ENCODE measurements around the gene TIAM1.

Gene TIAM1

DNA sequence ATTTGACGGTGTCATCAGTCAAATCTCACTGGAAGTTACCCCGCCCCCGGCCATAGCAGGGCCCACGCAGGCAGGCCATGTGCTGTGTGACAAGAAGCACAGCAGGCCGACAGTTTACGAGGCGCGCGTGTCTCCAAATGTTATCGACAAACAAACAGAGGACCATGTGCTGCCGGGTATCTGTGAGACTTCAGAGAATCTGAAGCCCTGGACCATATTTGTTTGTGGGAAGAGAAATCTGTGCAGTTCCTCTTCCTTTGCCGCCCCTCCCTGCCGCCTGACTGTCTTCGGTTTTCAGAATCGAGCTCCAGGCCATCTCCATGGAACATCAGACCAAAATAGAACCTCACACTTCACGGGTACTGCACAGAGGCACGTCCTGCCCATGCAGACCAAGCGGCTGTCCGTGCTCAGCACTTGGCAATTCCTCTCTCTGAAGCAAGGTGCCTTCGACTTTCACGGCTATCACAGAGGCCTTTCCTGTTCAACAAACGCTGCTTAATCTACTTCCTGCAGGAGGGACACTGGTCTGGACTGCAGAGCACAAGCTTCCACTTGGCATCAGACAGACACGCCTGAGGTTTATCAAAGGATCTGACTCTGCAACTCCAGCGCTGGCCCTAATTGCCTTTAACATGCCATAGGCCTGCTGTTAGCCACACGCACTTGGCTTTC, 170.0 kb downstream of the TIAM1 start:
- DNase-seq (ENCODE audit: low spot score): no peak

GRCh38 chr21:31172328-31172727, 171.7 kb downstream of the TIAM1 start:
- no peak for DNase-seq (ENCODE audit: low spot score)

GRCh38 chr21:31164713-31165694, 179.1 kb downstream of the TIAM1 start:
- no peak for DNase-seq (ENCODE audit: low spot score)

DNA sequence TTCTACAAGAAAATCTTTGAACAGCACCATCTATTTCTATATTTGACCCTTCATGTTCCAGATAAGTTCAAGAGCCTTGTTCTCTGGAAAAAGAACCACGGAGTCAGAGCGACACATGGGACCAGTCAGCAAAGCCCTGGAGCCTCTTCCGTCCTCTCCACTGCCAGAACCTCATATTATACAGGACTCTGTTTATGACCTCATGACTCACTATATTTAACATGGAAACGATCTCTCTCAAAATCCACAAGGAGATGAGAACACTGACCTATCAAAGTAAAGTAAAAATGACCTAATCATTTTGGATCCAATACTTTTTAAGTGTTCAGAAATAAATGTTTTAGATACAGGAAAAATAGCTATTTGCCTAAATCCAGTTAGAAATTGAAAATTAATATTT, 181.2 kb downstream of the TIAM1 start:
- DNase-seq (ENCODE audit: low spot score): no peak

DNA sequence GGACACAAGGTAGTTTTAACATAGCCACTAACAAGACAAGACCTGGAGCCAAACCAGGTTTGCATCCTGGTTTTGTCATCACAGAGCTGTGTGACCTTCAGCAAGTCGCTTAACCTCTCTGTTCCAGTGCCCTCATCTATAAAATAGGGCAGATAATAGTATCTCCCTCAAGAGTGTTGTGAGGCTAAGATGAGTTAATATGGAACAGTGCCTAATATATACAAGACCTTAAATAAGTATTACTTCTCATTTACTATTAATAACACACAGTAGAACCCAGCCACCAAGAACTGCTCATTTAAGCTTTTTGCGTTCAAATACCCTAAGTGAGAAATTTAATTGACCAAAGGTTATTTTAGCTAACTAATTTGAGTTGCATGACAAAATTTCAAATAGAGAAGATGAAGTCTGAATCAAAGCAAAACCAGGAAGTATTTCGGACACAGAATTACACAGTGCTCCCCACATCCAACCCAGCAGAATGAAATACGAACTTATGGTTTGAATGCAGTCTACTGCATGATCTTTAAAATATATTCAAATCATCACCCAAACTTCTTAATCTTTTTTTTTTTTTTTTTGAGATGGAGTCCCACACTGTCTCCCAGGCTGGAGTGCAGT, 181.9 kb downstream of the TIAM1 start:
- DNase-seq (ENCODE audit: low spot score): no peak

DNA sequence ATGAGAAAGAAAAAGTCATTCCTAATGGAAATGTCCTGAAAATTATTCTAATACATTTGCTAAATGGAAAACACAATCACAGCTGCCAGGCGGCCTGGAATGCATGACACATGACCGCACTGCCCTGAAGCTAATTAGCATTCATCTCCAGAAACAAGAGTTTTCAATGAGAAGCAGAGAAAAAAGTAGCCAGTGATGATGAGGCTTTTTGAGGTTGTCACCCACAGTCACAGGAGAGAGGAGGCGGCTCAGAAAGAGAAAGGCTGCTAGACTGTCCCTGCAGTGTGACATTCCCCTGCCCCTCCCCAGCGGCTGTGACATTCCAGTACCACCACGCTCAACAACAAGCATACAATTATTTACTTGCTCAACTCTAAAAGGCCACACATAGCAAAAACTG, 182.9 kb downstream of the TIAM1 start:
- DNase-seq (ENCODE audit: low spot score): no peak

- no peak for DNase-seq (ENCODE audit: low spot score)
Measured at GRCh38 chr21:31159808-31160207, 184.3 kb downstream of the TIAM1 start.

- no peak for DNase-seq (ENCODE audit: low spot score)
Measured at GRCh38 chr21:31158789-31159581, 185.1 kb downstream of the TIAM1 start.

DNA sequence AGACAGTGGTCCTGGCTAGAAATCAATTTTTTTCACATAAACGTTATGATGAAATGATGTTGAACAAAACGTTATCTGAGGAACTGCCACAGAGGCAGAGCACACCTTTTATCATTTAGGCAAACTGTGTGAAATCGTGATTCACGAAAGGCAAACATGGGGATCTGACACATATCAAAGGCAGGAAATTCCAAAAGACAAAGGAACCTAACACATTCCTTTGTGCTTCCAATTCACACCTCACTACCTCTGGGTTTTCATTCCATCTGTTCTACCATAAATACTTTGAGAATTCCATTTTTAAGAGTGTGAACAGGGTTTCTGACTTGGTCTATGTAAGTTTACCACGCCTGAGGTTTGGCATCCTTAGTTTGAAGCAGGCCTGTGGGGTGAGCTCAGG, 186.3 kb downstream of the TIAM1 start:
- DNase-seq (ENCODE audit: low spot score): no peak

- DNase-seq (ENCODE audit: low spot score): no peak
Measured at GRCh38 chr21:31156662-31157061, 187.4 kb downstream of the TIAM1 start.

DNA sequence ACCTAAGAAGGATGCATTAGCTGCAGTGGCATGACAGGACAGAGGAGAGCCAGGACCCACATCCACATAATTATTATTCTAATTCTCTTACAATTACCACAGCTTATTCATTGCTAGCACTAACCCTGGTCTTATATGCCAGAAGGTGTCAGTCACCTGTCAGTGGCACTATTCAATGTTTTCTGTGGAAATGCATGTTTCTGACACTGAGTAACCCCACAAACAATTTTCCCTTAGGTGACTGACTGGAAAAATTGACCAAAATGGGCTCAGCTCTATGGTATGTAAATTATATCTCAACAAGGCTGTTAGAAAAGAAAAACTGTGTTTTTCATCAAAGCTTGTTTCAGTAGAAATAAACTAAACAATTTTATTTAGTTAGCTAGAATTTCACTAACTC, 187.9 kb downstream of the TIAM1 start:
- no peak for DNase-seq (ENCODE audit: low spot score)

DNA sequence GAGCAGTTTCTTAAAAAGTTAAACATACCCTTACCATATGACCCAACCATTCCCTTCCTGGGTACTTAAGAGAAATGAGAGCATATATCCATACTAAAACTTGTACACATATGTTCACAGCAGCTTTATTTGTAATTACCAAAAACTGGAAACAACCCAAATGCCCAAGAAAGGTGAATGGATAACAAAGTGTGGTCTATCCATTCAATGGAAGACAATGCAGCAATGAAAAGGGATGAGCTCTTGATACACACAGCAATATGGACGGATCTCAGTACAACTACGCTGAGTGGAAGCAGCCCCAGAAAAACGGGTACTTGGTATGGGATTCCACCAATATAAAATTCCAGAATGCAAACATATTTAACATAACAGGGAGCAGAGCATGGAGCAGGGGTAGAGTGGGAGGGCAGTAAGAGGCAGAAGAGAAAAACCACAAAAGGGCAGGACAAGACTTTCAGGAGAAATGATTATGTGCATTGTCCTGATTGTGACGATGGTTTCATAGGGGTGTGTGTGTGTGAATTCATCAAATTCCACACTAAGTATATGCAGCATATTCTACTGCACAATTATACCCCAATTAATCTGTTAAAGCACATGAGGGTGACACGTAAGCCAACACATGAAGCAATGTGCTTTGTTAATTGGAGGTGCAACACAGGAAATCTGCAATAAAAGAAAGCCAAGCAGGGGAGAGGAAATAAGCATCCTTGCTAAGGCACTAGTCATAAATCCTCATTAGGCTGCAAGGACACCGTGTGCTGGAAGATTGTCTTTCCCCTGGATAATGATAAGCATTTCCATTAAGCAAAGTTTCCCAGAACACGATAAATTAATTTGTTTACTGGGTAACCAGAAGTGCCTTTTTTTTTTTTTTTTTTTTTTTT, 192.7 kb downstream of the TIAM1 start:
- no peak for DNase-seq (ENCODE audit: low spot score)

DNA sequence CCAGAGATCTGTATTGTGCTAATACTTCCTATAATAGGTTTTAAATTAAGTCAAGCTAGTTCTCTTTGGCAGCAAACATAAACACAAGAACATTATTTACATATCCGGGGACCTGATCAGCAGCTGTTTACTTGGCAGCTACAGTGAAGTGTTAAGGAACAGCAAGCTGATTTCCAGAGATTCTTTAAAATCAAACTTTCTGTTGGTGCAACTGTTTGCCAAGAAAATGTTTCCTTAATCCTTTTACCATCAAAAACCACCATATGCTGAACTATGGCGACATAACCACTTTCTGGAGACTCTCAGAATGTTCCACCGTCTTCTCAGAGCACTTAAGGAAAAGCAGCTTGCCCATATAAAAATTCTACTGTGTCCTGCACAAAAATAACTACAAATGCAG, 198.8 kb downstream of the TIAM1 start:
- DNase-seq (ENCODE audit: low spot score): no peak

- DNase-seq (ENCODE audit: low spot score): no peak
Measured at GRCh38 chr21:31143036-31143435, 201.0 kb downstream of the TIAM1 start.

DNA sequence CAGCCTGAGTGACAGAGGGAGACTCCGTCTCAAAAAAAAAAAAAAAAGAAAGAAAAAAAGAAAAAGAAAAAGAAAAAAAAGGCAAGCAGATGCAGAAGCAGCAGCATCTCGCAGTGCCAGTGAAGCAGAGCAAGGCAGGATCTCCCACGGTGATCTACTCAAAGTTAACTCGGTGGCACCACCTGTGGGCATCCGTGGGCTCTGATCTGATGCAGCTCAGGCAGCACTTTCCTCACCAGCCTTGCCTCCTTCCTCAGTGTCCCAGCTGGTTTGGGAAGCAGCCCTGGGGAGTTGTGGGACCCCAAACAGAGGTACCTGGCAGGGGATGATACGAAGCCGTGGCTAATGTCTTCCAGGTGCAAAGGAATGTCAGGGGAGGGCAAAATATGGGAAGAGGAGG, 201.5 kb downstream of the TIAM1 start:
- DNase-seq (ENCODE audit: low spot score): peak; percentile 27

DNA sequence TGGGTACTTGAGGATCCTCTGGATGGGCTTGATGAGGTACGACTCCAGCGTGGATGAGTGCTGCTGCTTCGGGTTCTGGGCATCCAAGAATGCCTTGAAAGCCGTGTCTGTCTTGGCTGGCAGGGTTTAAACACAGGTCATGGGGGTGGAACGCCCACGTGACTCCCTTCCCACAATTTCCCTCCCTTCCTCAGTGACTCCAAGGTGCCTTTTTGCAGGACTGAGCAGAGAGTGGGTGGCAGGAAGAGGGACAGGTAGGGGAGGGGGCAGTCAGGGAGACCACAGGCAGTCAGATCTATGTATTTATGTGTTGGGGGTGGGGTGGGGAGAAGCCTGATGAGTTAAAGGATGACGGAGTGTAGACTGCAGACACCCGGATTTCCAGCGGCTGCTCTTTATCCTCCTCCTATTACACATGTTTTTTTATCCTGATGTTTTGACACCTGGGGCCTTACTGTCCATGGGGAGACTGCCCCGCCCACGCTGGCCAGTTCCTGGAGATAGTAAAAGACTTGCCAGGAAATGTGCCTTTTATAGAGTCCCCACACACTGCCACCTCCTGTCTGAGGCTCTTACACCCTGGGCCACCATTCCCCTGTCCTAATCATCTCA, 202.6 kb downstream of the TIAM1 start:
- no peak for DNase-seq (ENCODE audit: low spot score)

DNA sequence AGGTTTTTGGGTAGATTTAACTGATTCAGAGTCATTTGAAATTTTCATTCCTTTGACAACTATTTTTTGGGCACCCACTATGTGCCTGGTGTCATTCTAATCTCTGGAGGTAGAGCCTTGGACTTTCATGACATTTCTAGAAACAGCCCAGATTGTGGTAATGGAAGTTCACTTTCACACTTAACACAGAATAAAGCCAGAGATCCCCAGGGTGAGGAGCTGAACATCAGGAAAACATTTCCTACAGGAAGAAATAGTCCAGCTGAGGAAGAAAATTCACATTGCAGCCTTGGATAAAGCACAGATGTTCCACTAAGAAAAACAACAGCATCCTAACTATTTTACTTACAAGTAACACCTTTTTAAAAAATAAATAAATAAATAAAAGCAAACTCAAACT, 203.4 kb downstream of the TIAM1 start:
- no peak for DNase-seq (ENCODE audit: low spot score)

DNA sequence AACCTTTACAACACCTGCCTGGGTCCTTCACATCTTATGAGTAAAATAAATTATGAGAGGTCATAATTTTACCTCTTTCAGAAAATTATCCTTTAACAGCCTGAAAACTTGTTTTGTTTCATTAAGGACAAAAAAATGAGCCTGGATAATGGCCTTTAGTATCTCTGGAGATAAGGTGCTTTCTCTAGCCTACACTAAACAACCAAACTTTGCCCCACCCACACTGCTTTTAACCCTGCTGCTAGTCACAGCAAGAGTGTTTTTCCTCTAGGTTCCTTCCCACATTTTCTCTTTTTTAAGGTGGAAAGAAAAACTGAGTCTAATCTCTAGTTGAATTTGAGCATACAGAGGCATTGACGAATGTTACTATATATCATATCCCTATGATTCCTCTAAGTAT, 204.0 kb downstream of the TIAM1 start:
- no peak for DNase-seq (ENCODE audit: low spot score)

GRCh38 chr21:31137960-31138359, 206.1 kb downstream of the TIAM1 start:
- no peak for DNase-seq (ENCODE audit: low spot score)

GRCh38 chr21:31136891-31137290, 207.2 kb downstream of the TIAM1 start:
- no peak for DNase-seq (ENCODE audit: low spot score)

All from activated CD4-positive, alpha-beta T cell treated with anti-CD3 and anti-CD28 coated beads, Interleukin-2, Interleukin-4, amounts not matched to agents 100 ng/mL and 50 ng/mL, durations not matched to agents 16 hours and 8 hours (primary cell).